Adrenal gland (tissue), 12 donors: ENCODE data around the gene DHPS. TPM values are rescaled to one million over a fixed set of nuclear protein-coding genes. Genes with fewer than 3 reads are reported as not detected.
"Not testable (repeated sequence)": the region's sequence is repeated elsewhere in the genome, so short reads cannot be mapped to it uniquely, and the experiment has no call there.

Experiments used
- DNase-seq, 7 donors: peaks; one replicate each; pipeline ENCODE4 v3.0.0-alpha.2; 2019 to 2020
- H3K27ac ChIP-seq, 5 donors: fragments of 200-600 bp; sonication (generic) in 4 of 5; 1 replicate in 3 of 5; 2 replicates in 2 of 5; pipeline versions ENCODE4 v1.5.1 to v1.8.0; 2016 to 2020; ENCODE audit warnings: mild to moderate bottlenecking in 1 of 5
- H3K27me3 ChIP-seq: fragments of 200-600 bp; 2 replicates; pipeline ENCODE4 v1.8.0; 2021
- H3K36me3 ChIP-seq, 2 donors: fragments of 200-600 bp; replicated peaks in 1 of 2; 1 replicate in 1 of 2; 2 replicates in 1 of 2; pipeline versions ENCODE4 v1.5.1 to v1.8.0; 2018 to 2022
- H3K4me1 ChIP-seq, 2 donors: fragments of 200-600 bp; replicated peaks in 1 of 2; 1 replicate in 1 of 2; 2 replicates in 1 of 2; pipeline versions ENCODE4 v1.5.1 to v1.8.0; 2018 to 2021
- H3K4me3 ChIP-seq, 4 donors: fragments of 200-600 bp; sonication (generic) in 3 of 4; one replicate each; pipeline ENCODE4 v1.5.1; 2016 to 2018
- H3K9me3 ChIP-seq, 3 donors: fragments of 200-600 bp; sonication (generic) in 1 of 3; replicated peaks in 1 of 3; 1 replicate in 2 of 3; 2 replicates in 1 of 3; pipeline versions ENCODE4 v1.5.1 to v1.8.0; 2016 to 2021
- POLR2A ChIP-seq, 2 donors: fragments of 450-650 bp; IDR thresholded peaks; one replicate each; pipeline ENCODE4 v1.6.1; 2017; ENCODE audit warnings: antibody characterized with exemption in 2 of 2, mild to moderate bottlenecking in 2 of 2, moderate library complexity in 1 of 2
- WGBS, 4 donors: extraction: QIAGEN DNeasy Blood & Tissue Kit in 2 of 4; methylation state at CpG; one replicate each; pipeline versions ENCODE4 v1.1.5 to v1.1.7; 2013 to 2017; 5-methylcytosine and 5-hydroxymethylcytosine counted together
- intact Hi-C, 2 donors: fragments of 100-400 bp; cut with DNase I; formaldehyde crosslinking; loops; one replicate each; pipeline versions ENCODE4 v1.14.1 to v1.15.0; 2022 to 2023
- polyA plus RNA-seq, 3 donors: library from polyadenylated mRNA; stranded (reverse); fragments of 200-250 nt in 2 of 3; fragments of 350-450 nt in 1 of 3; fragmentation: Illumina TruSeq in 1 of 3; extraction: RNeasy Lipid Tissue Mini Kit (QIAGEN cat#74804) in 1 of 3; gene quantifications; one replicate each; pipeline ENCODE4 v1.2.3, GENCODE V29; 2013 to 2014
- total RNA-seq, 9 donors: library from RNA; depleted of rRNA in 4 of 9; stranded (reverse); fragments of >200 nt in 4 of 9; fragments of 120-200 nt in 1 of 9; fragmentation: NEBNext Ultra II Directional in 1 of 9; extraction: Animal tissue kit (Norgen Biotek cat#: 25700) in 1 of 9; gene quantifications; one replicate each; pipeline versions ENCODE4 v1.1.0 to v1.2.4, GENCODE V29; 2013 to 2023
- TF ChIP-seq, protein P1 (sequence below), 6 experiments: fragments of 450-650 bp in 4 of 6; fragments of 200-600 bp in 2 of 6; sonication (generic) in 1 of 6; IDR thresholded peaks; 1 replicate in 5 of 6; 2 replicates in 1 of 6; pipeline versions ENCODE4 v1.5.1 to v1.8.0; 2016 to 2021; ENCODE audit warnings: antibody characterized with exemption in 6 of 6, mild to moderate bottlenecking in 2 of 6, moderate library complexity in 1 of 6
- donor health status: healthy with polysubstance abuse.
- donor health status: Bipolar disorder and iron deficiency.
- donor health status: DM: yes; HTN: yes; CAD: no.
- donor health status: DM: no; HTN: no; CAD: no.
- donor health status: DM: no; HTN: no; CAD: no.
- donor health status: DM: yes; HTN: yes; CAD: no.

DHPS gene
- total and polyA plus RNA-seq, 12 donors = 64.5 to 197 (median 124) TPM

DNA sequence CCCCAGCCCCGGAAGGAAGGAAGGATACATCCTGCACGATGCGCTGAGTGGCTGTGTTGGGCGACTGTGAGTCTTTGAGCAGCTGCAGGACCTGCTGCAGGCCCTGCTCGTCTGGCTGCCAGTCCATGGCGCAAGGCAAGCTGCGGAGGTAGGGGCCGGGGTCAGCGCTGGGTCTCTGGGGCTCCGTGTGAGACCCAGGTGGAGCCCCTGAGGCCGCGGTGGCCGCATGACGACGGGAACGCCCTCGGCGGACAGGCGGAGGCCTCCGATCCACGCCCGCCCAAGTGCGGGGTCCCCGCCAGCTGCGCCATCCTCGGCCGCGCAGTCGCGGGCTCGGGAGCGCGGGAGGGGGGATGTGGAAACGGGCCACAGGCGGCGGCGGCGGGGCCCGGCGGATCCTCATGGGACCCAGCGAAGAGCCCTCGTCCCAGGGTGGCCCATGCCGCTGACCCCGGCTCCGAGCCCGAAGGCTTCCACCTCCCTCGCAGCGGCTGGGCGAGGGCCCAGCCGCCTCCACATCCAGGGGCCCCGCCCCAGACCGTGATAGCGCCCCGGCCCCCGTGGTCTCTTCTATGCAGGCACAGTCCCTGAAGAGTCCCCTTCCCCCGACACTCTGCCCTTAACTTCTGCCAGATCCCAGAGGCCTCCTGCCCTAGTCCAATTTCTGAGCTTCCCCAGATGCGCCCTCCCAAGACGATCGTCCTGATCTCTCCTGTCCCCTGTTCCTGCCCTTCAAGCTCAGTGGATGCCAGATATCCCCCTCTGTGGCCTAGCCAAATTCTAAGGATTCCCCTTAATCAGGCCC is 39.4 kb upstream of the DHPS start:
- Histone ChIP-seq H3K27me3 (no peaks in the 10 kb centered on the region), H3K9me3 (no peaks in the 10 kb centered on the region), H3K27ac (peak overlapping the region; percentile 89 to 99 (median 92)), H3K4me3 (peak overlapping the region in 3 of 4 donors; percentile 64 to 98 (median 69)), H3K36me3 (peaks cover 0 to 27% of the 10 kb centered on the region in 2 donors), H3K4me1 (peaks cover 20 to 27% of the 10 kb centered on the region in 2 donors)
- peak in 3 of 7 donors; percentile 41 to 48 (median 43) for DNase-seq
- 3 to 9% (median 5%) methylated on average over 12 to 59 of the region's 59 CpGs for WGBS, 4 donors
- intact Hi-C loops = no loop called here
- TF ChIP-seq POLR2A (IDR thresholded peaks at IDR 0.05) = no peak
- TF ChIP-seq, protein P1, sequence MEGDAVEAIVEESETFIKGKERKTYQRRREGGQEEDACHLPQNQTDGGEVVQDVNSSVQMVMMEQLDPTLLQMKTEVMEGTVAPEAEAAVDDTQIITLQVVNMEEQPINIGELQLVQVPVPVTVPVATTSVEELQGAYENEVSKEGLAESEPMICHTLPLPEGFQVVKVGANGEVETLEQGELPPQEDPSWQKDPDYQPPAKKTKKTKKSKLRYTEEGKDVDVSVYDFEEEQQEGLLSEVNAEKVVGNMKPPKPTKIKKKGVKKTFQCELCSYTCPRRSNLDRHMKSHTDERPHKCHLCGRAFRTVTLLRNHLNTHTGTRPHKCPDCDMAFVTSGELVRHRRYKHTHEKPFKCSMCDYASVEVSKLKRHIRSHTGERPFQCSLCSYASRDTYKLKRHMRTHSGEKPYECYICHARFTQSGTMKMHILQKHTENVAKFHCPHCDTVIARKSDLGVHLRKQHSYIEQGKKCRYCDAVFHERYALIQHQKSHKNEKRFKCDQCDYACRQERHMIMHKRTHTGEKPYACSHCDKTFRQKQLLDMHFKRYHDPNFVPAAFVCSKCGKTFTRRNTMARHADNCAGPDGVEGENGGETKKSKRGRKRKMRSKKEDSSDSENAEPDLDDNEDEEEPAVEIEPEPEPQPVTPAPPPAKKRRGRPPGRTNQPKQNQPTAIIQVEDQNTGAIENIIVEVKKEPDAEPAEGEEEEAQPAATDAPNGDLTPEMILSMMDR (IDR thresholded peaks at IDR 0.05) = no peak

DNA sequence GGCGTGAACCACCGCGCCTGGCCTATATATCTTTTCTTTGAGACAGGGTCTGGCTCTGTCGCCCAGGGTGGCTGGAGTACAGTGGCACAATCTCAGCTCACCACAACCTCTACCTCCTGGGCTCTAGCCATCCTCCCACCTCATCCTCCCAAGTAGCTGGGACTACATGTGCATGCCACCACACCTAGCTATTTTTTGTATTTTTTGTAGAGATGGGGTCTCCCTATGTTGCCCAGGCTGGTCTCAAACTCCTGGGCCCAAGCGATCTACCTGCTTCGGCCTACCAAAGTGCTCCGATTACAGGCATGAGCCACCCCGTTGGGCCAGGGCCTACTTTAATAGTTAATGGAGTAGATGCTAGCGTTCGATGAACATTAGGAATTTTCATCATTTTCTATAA is 38.6 kb upstream of the DHPS start:
- Histone ChIP-seq H3K27me3 (no peaks in the 10 kb centered on the region), H3K27ac (peak overlapping the region in 3 of 5 donors; percentile 89 to 99 (median 91)), H3K9me3 (no peaks in the 10 kb centered on the region), H3K4me3 (peak overlapping the region in 1 of 4 donors; percentile 98), H3K36me3 (peaks cover 0 to 34% of the 10 kb centered on the region in 2 donors), H3K4me1 (peaks cover 20 to 27% of the 10 kb centered on the region in 2 donors)
- 74 to 83% (median 79%) methylated on average over 10 of the region's 10 CpGs for WGBS, 4 donors
- no peak for DNase-seq
- intact Hi-C loops = no loop called here
- TF ChIP-seq POLR2A (IDR thresholded peaks at IDR 0.05) = no peak
- TF ChIP-seq, protein P1 (IDR thresholded peaks at IDR 0.05) = no peak

DNA sequence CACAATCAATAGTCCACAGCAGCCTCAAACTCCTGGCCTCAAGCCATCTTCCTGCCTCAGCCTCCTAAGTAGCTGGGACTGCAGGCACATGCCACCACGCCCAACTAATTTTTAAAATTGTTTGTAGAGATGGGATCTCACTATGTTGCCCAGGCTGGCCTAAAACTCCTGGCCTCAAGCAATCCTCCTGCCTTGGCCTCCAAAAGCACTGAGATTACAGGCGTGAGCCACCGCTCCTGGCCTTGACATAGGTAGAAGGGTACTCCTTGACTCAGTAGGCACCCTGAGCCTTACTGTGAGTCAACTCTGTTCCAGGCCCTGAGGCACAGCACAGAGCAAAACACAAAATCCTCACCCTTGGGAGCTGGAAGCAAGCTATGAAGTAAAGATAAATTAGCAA is 34.2 kb upstream of the DHPS start:
- Histone ChIP-seq H3K4me3 (no peak overlapping the region), H3K27ac (no peak overlapping the region), H3K4me1 (peaks cover 8 to 11% of the 10 kb centered on the region in 2 donors), H3K9me3 (no peaks in the 10 kb centered on the region), H3K27me3 (no peaks in the 10 kb centered on the region), H3K36me3 (peaks cover 0 to 73% of the 10 kb centered on the region in 2 donors)
- TF ChIP-seq POLR2A (IDR thresholded peaks at IDR 0.05) = no peak
- TF ChIP-seq, protein P1 (IDR thresholded peaks at IDR 0.05) = no peak
- intact Hi-C loops = loop anchor here in 1 of 2 donors (5.0 kb wide), 1 partner anchor 36 kb away; the partner anchor contains the start of gene BEST2
- DNase-seq = no peak
- 58 to 77% (median 70%) methylated on average over 3 of the region's 3 CpGs for WGBS, 4 donors

DNA sequence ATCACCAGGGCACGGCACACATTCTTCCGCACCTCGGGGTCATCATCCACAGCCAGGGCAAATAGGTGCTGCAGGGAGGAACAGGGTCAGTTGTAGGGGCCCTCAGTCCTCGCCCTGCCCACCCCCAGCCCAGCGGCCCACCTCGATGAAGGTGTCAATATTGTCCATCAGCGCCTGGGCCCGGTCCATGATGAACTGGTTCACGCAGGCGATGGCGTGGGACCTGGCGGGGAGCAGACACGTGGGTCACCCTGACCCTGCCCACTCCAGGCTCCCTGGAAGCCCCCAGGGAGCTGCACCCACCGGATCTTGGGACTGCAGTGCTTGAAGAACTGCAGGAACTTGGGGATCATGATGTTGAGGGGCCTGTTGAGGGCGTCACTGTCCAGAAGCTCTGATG is 33.4 kb upstream of the DHPS start:
- Histone ChIP-seq H3K27ac (no peak overlapping the region), H3K4me3 (no peak overlapping the region), H3K36me3 (peaks cover 0 to 81% of the 10 kb centered on the region in 2 donors), H3K9me3 (no peaks in the 10 kb centered on the region), H3K4me1 (peaks cover 0 to 3% of the 10 kb centered on the region in 2 donors), H3K27me3 (no peaks in the 10 kb centered on the region)
- no peak for TF ChIP-seq POLR2A (IDR thresholded peaks at IDR 0.05)
- TF ChIP-seq, protein P1 (IDR thresholded peaks at IDR 0.05) = no peak
- no peak for DNase-seq
- intact Hi-C loops = loop anchor here in 1 of 2 donors (5.0 kb wide), 1 partner anchor 37 kb away; the partner anchor contains the start of gene BEST2
- WGBS, 4 donors = 87 to 95% (median 90%) methylated on average over 12 to 15 of the region's 15 CpGs; no CpG with 5 or more reads in 1 of the 4 donors

DNA sequence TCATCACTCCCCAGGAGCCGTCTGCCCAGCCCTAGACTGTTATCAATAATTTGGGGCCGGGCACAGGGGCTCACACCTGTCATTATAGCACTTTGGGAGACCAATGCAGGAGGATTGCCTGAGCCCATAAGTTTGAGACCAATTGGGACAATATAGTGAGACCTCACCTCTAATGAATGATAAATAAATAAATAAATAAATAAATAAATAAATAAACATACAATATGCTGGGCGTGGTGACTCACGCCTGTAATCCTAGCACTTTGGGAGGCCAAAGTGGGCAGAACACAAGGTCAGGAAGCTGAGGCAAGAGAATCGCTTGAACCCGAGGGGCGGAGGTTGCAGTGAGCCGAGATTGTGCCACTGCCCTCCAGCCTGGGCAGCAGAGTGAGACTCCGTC is 31.6 kb upstream of the DHPS start:
- H3K4me3 ChIP-seq, DNase-seq, H3K27me3 ChIP-seq, H3K9me3 ChIP-seq, H3K27ac ChIP-seq, intact Hi-C loops, H3K4me1 ChIP-seq: not testable (repeated sequence)
- peaks cover 0 to 91% of the 10 kb centered on the region in 2 donors for H3K36me3 ChIP-seq
- 84 to 92% (median 87%) methylated on average over 8 to 9 of the region's 9 CpGs for WGBS, 4 donors
